KOPT-K1 (cell line): ENCODE data around the gene PRIMA1.

Source experiments
- H3K27ac ChIP-seq: fragments of 200-600 bp; sonication (generic); 2 replicates; pipeline ENCODE4 v1.5.1; 2016; ENCODE audit warnings: antibody characterized with exemption, mild to moderate bottlenecking, low read depth, low read length; ENCODE audit not compliant: poor library complexity, severe bottlenecking
- H3K36me3 ChIP-seq: fragments of 200-600 bp; sonication (generic); 2 replicates; pipeline ENCODE4 v1.5.1; 2017; ENCODE audit warnings: antibody characterized with exemption, mild to moderate bottlenecking, low read length, moderate library complexity; ENCODE audit not compliant: insufficient read depth
- H3K9me3 ChIP-seq: fragments of 200-600 bp; sonication (generic); 2 replicates; pipeline ENCODE4 v1.5.1; 2017; ENCODE audit warnings: antibody characterized with exemption, low read length, mild to moderate bottlenecking; ENCODE audit not compliant: insufficient read depth, poor library complexity, severe bottlenecking

Gene PRIMA1

GRCh38 chr14:93676416-93676958 is 111.8 kb downstream of the PRIMA1 start:
- Histone ChIP-seq H3K36me3 (no peaks in the 10 kb centered on the region), H3K9me3 (no peaks in the 10 kb centered on the region), H3K27ac (no peak overlapping the region)

- Histone ChIP-seq H3K36me3 (no peaks in the 10 kb centered on the region), H3K9me3 (no peaks in the 10 kb centered on the region), H3K27ac (no peak overlapping the region)
These were observed 112.6 kb downstream of the PRIMA1 start for GRCh38 chr14:93675651-93676050.

- H3K36me3 ChIP-seq = no peaks in the 10 kb centered on the region
These were observed 113.9 kb downstream of the PRIMA1 start for GRCh38 chr14:93674343-93674742.

GRCh38 chr14:93669632-93670031 is 118.7 kb downstream of the PRIMA1 start:
- peaks cover 20% of the 10 kb centered on the region for H3K9me3 ChIP-seq
- no peak overlapping the region for H3K27ac ChIP-seq
- no peaks in the 10 kb centered on the region for H3K36me3 ChIP-seq

More at GRCh38 chr14:93674343-93674742, 113.9 kb downstream of the PRIMA1 start:
- Histone ChIP-seq H3K9me3 (no peaks in the 10 kb centered on the region), H3K27ac (no peak overlapping the region)
